ENCODE data around the gene TRIM69.

Gene TRIM69

GRCh38 chr15:44796508-44796907, 60.2 kb downstream of the TRIM69 start:
- no peaks in the 10 kb centered on the region for H3K27me3 ChIP-seq (ENCODE audit: low read depth, low read length)
- no peak overlapping the region for H3K4me3 ChIP-seq (ENCODE audit: low read depth in 1 of 2, low read length in 2 of 2)
- H3K9me3 ChIP-seq (ENCODE audit: control insufficient read depth in 1 of 2, low read length in 2 of 2): no peaks in the 10 kb centered on the region
- no peaks in the 10 kb centered on the region for H3K36me3 ChIP-seq (ENCODE audit: control insufficient read depth in 1 of 2, insufficient read depth in 2 of 2, low read length in 2 of 2)
- H3K27ac ChIP-seq (ENCODE audit: low read length): no peak overlapping the region
- no peaks in the 10 kb centered on the region for H3K4me1 ChIP-seq (ENCODE audit: control insufficient read depth in 1 of 2, insufficient read depth in 2 of 2, low read length in 2 of 2)

DNA sequence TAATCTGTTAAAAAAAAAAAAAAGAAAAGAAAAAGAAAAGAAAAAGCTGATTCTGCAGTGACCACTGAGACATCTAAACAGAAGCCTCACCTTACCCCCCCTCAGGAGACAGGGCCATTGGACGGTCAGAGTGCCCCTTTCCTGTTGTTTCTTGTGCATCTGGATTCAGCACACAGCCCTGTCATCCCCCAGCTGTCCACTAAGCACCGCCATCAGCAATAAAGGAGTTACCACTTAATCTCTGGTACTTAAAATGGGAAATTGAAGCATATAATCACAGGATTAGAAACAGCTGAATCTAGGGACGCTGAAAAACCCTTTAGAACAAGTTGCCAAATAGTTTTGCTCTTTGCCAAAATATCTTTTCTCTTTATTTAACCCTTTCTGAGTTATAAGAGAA, 62.5 kb downstream of the TRIM69 start:
- H3K36me3 ChIP-seq (ENCODE audit: control insufficient read depth in 1 of 2, insufficient read depth in 2 of 2, low read length in 2 of 2): no peaks in the 10 kb centered on the region
- no peak overlapping the region for H3K4me3 ChIP-seq (ENCODE audit: low read depth in 1 of 2, low read length in 2 of 2)
- no peaks in the 10 kb centered on the region for H3K4me1 ChIP-seq (ENCODE audit: control insufficient read depth in 1 of 2, insufficient read depth in 2 of 2, low read length in 2 of 2)
- no peaks in the 10 kb centered on the region for H3K9me3 ChIP-seq (ENCODE audit: control insufficient read depth in 1 of 2, low read length in 2 of 2)
- H3K27ac ChIP-seq (ENCODE audit: low read length): no peak overlapping the region
- H3K27me3 ChIP-seq (ENCODE audit: low read depth, low read length): no peaks in the 10 kb centered on the region

DNA sequence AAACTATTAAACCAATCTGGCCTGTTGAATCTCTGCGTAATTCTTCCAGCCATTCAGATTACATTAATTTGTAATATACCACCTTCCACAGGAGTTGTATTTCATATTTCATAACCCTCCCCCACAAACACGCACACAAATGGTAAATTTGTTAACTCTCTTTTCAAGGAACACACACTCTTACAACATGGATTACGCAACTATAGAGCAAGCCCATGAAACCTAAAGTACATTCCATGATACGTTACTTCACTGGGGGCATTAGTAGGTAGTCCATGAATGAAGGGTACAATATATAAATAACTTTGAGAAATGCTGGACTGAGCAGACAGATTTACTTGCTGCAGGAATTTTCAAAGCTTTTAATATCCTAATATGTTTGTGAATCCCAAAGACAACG, 65.0 kb downstream of the TRIM69 start:
- Histone ChIP-seq H3K27me3 (ENCODE audit: low read depth, low read length) (no peaks in the 10 kb centered on the region), H3K9me3 (ENCODE audit: control insufficient read depth in 1 of 2, low read length in 2 of 2) (no peaks in the 10 kb centered on the region), H3K4me1 (ENCODE audit: control insufficient read depth in 1 of 2, insufficient read depth in 2 of 2, low read length in 2 of 2) (no peaks in the 10 kb centered on the region)

DNA sequence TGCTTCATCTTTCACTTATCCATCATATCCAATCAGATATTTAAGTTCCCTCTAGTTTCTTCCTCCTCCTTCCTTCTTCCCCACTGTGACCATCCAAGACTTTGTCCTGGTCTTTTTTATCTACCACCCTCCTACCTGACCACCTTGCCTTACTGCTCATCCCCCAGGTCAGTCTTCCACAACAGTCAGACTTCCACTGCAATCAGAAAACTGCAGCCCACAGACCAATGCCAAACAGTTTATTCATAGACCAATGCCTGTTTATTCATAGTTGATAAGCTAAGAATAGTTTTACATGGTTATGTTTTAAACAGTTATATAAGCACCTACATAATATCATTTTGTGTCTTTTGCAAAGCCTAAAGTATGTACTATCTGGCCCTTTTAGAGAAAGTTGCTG, 65.5 kb downstream of the TRIM69 start:
- no peaks in the 10 kb centered on the region for H3K4me1 ChIP-seq (ENCODE audit: control insufficient read depth in 1 of 2, insufficient read depth in 2 of 2, low read length in 2 of 2)
- H3K27me3 ChIP-seq (ENCODE audit: low read depth, low read length): no peaks in the 10 kb centered on the region
- no peak overlapping the region for H3K27ac ChIP-seq (ENCODE audit: low read length)

More for the DNA sequence above, 65.0 kb downstream of the TRIM69 start:
- H3K4me3 ChIP-seq (ENCODE audit: low read depth in 1 of 2, low read length in 2 of 2): no peak overlapping the region
- H3K27ac ChIP-seq (ENCODE audit: low read length): no peak overlapping the region
- no peaks in the 10 kb centered on the region for H3K36me3 ChIP-seq (ENCODE audit: control insufficient read depth in 1 of 2, insufficient read depth in 2 of 2, low read length in 2 of 2)

GRCh38 chr15:44802336-44802735, 66.0 kb downstream of the TRIM69 start:
- no peak overlapping the region for H3K4me3 ChIP-seq (ENCODE audit: low read depth in 1 of 2, low read length in 2 of 2)
- H3K36me3 ChIP-seq (ENCODE audit: control insufficient read depth in 1 of 2, insufficient read depth in 2 of 2, low read length in 2 of 2): no peaks in the 10 kb centered on the region
- H3K27ac ChIP-seq (ENCODE audit: low read length): no peak overlapping the region
- H3K27me3 ChIP-seq (ENCODE audit: low read depth, low read length): no peaks in the 10 kb centered on the region
- no peaks in the 10 kb centered on the region for H3K4me1 ChIP-seq (ENCODE audit: control insufficient read depth in 1 of 2, insufficient read depth in 2 of 2, low read length in 2 of 2)
- no peaks in the 10 kb centered on the region for H3K9me3 ChIP-seq (ENCODE audit: control insufficient read depth in 1 of 2, low read length in 2 of 2)

More for the DNA sequence above, 65.5 kb downstream of the TRIM69 start:
- no peaks in the 10 kb centered on the region for H3K9me3 ChIP-seq (ENCODE audit: control insufficient read depth in 1 of 2, low read length in 2 of 2)
- no peak overlapping the region for H3K4me3 ChIP-seq (ENCODE audit: low read depth in 1 of 2, low read length in 2 of 2)
- no peaks in the 10 kb centered on the region for H3K36me3 ChIP-seq (ENCODE audit: control insufficient read depth in 1 of 2, insufficient read depth in 2 of 2, low read length in 2 of 2)

DNA sequence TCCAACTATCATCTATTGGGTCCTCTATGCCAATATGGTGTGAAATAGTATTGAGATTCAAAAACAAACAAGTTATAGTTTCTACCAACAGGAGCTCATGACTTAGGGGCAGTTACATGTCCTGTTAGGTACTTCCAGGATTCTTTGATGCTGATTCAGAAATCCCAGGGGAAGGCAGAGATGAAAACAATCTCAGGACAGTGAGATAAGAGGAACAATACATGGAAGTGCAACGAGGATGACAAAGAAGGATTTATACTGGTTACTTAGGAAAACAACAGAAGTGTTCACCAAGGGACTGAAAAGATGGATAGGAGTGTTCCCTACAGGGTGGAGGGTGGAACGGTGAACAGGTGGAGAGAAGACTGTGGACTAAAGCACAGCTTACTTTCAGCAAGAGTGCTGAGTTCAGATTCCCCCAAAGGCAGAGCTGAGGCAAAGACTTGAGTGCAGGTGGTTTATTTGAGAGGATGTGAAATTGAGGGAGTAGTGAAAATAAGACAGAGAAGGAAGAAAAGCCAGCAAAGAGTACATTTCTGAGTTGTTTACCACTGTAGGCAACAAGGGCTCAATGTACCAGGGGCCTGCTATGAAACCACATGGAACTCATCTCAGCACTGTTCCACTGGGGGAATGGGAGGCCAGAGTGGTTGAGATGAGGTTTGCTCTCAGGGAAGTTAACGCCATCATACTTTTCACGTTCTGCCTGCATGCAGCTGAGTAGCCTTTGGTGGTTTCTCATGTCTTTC, 68.1 kb downstream of the TRIM69 start:
- no peak overlapping the region for H3K27ac ChIP-seq (ENCODE audit: low read length)
- no peaks in the 10 kb centered on the region for H3K27me3 ChIP-seq (ENCODE audit: low read depth, low read length)
- no peaks in the 10 kb centered on the region for H3K4me1 ChIP-seq (ENCODE audit: control insufficient read depth in 1 of 2, insufficient read depth in 2 of 2, low read length in 2 of 2)
- H3K4me3 ChIP-seq (ENCODE audit: low read depth in 1 of 2, low read length in 2 of 2): no peak overlapping the region
- no peaks in the 10 kb centered on the region for H3K36me3 ChIP-seq (ENCODE audit: control insufficient read depth in 1 of 2, insufficient read depth in 2 of 2, low read length in 2 of 2)
- no peaks in the 10 kb centered on the region for H3K9me3 ChIP-seq (ENCODE audit: control insufficient read depth in 1 of 2, low read length in 2 of 2)

DNA sequence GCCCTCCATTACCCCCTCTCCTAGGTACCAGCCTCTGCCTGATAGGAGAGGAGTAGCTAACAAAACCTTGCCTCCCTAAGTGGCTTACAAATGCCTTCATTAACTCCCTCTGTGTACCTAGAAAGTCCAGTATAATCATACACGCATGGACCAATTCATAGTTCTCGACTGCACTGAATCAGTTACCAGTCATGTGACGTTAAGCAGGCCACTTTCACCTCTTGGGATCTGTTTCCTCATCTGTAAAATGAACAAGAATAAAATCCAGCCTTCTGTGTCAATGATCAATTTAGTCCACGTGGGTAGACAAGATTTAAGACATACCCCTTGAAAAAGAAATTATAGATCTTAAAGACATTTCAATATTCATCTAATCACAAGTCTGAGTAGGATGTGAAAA, 72.2 kb downstream of the TRIM69 start:
- Histone ChIP-seq H3K27me3 (ENCODE audit: low read depth, low read length) (no peaks in the 10 kb centered on the region), H3K4me1 (ENCODE audit: control insufficient read depth in 1 of 2, insufficient read depth in 2 of 2, low read length in 2 of 2) (no peaks in the 10 kb centered on the region), H3K4me3 (ENCODE audit: low read depth in 1 of 2, low read length in 2 of 2) (no peak overlapping the region), H3K36me3 (ENCODE audit: control insufficient read depth in 1 of 2, insufficient read depth in 2 of 2, low read length in 2 of 2) (no peaks in the 10 kb centered on the region), H3K9me3 (ENCODE audit: control insufficient read depth in 1 of 2, low read length in 2 of 2) (no peaks in the 10 kb centered on the region), H3K27ac (ENCODE audit: low read length) (no peak overlapping the region)

GRCh38 chr15:44810237-44810636, 73.9 kb downstream of the TRIM69 start:
- no peak overlapping the region for H3K27ac ChIP-seq (ENCODE audit: low read length)
- no peaks in the 10 kb centered on the region for H3K4me1 ChIP-seq (ENCODE audit: control insufficient read depth in 1 of 2, insufficient read depth in 2 of 2, low read length in 2 of 2)
- H3K9me3 ChIP-seq (ENCODE audit: control insufficient read depth in 1 of 2, low read length in 2 of 2): no peaks in the 10 kb centered on the region
- no peaks in the 10 kb centered on the region for H3K36me3 ChIP-seq (ENCODE audit: control insufficient read depth in 1 of 2, insufficient read depth in 2 of 2, low read length in 2 of 2)
- no peak overlapping the region for H3K4me3 ChIP-seq (ENCODE audit: low read depth in 1 of 2, low read length in 2 of 2)
- H3K27me3 ChIP-seq (ENCODE audit: low read depth, low read length): no peaks in the 10 kb centered on the region

DNA sequence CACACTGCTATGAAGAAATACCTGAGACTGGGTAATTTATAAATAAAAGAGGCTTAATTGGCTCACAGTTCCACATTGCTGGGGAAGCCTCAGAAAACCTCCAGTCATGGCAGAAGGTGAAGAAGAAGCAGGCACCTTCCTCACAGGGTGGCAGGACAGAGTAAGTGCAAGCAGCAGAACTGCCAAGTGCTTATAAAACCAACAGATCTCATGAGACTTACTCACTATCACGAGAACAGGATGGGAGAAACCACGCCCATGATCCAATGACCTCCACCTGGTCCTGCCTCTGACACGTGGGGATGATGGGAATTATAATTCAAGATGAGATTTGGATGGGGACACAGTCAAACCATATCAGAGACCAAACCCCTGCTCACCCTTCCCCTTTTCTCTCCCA, 75.0 kb downstream of the TRIM69 start:
- Histone ChIP-seq H3K4me1 (ENCODE audit: control insufficient read depth in 1 of 2, insufficient read depth in 2 of 2, low read length in 2 of 2) (no peaks in the 10 kb centered on the region), H3K36me3 (ENCODE audit: control insufficient read depth in 1 of 2, insufficient read depth in 2 of 2, low read length in 2 of 2) (no peaks in the 10 kb centered on the region), H3K4me3 (ENCODE audit: low read depth in 1 of 2, low read length in 2 of 2) (no peak overlapping the region), H3K9me3 (ENCODE audit: control insufficient read depth in 1 of 2, low read length in 2 of 2) (no peaks in the 10 kb centered on the region), H3K27me3 (ENCODE audit: low read depth, low read length) (no peaks in the 10 kb centered on the region), H3K27ac (ENCODE audit: low read length) (peak overlapping the region; percentile 45)

- Histone ChIP-seq H3K4me3 (ENCODE audit: low read depth in 1 of 2, low read length in 2 of 2) (no peak overlapping the region), H3K36me3 (ENCODE audit: control insufficient read depth in 1 of 2, insufficient read depth in 2 of 2, low read length in 2 of 2) (no peaks in the 10 kb centered on the region), H3K4me1 (ENCODE audit: control insufficient read depth in 1 of 2, insufficient read depth in 2 of 2, low read length in 2 of 2) (no peaks in the 10 kb centered on the region), H3K27ac (ENCODE audit: low read length) (no peak overlapping the region), H3K9me3 (ENCODE audit: control insufficient read depth in 1 of 2, low read length in 2 of 2) (no peaks in the 10 kb centered on the region), H3K27me3 (ENCODE audit: low read depth, low read length) (no peaks in the 10 kb centered on the region)
Observed at GRCh38 chr15:44812029-44812517, 75.7 kb downstream of the TRIM69 start.

- H3K27ac ChIP-seq (ENCODE audit: low read length): peak overlapping the region; percentile 16
- H3K27me3 ChIP-seq (ENCODE audit: low read depth, low read length): no peaks in the 10 kb centered on the region
- no peaks in the 10 kb centered on the region for H3K4me1 ChIP-seq (ENCODE audit: control insufficient read depth in 1 of 2, insufficient read depth in 2 of 2, low read length in 2 of 2)
- H3K4me3 ChIP-seq (ENCODE audit: low read depth in 1 of 2, low read length in 2 of 2): no peak overlapping the region
- no peaks in the 10 kb centered on the region for H3K36me3 ChIP-seq (ENCODE audit: control insufficient read depth in 1 of 2, insufficient read depth in 2 of 2, low read length in 2 of 2)
- no peaks in the 10 kb centered on the region for H3K9me3 ChIP-seq (ENCODE audit: control insufficient read depth in 1 of 2, low read length in 2 of 2)
Observed at GRCh38 chr15:44813231-44813630, 76.9 kb downstream of the TRIM69 start.

Data from muscle layer of duodenum (tissue), 2 donors.